Ishikawa (cell line): Measurements from ENCODE around the gene ANKRD16.

Source experiments
- CEBPB ChIP-seq: IDR thresholded peaks from 2 replicates; pipeline ENCODE4 v1.6.1; 2012
- CREB1 ChIP-seq: IDR thresholded peaks from 2 replicates; pipeline ENCODE4 v1.6.1; 2012; ENCODE audit warnings: low read depth
- EGR1 ChIP-seq: IDR thresholded peaks from 2 replicates; pipeline ENCODE4 v1.6.1; 2012
- EP300 ChIP-seq: IDR thresholded peaks from 2 replicates; pipeline ENCODE4 v1.6.1; 2012; ENCODE audit warnings: borderline replicate concordance
- FOXM1 ChIP-seq: IDR thresholded peaks from 2 replicates; pipeline ENCODE4 v1.6.1; 2012; ENCODE audit warnings: low read depth, borderline replicate concordance
- NFIC ChIP-seq: IDR thresholded peaks from 2 replicates; pipeline ENCODE4 v1.6.1; 2012
- RAD21 ChIP-seq: IDR thresholded peaks from 2 replicates; pipeline ENCODE4 v1.6.1; 2012; ENCODE audit warnings: low read depth
- TAF1 ChIP-seq: IDR thresholded peaks from 2 replicates; pipeline ENCODE4 v1.6.1; 2012; ENCODE audit warnings: low read depth, mild to moderate bottlenecking
- TCF12 ChIP-seq: IDR thresholded peaks from 2 replicates; pipeline ENCODE4 v1.6.1; 2012; ENCODE audit warnings: low read depth
- TEAD4 ChIP-seq: IDR thresholded peaks from 2 replicates; pipeline ENCODE4 v1.6.1; 2012
- YY1 ChIP-seq: IDR thresholded peaks from 2 replicates; pipeline ENCODE4 v1.6.1; 2012; ENCODE audit warnings: low read depth
- ZBTB7A ChIP-seq: IDR thresholded peaks from 2 replicates; pipeline ENCODE4 v1.6.1; 2012; ENCODE audit warnings: low read depth
- TF ChIP-seq, protein P1 (sequence below): IDR thresholded peaks from 2 replicates; pipeline ENCODE4 v1.6.1; 2012
- TF ChIP-seq, protein P2 (sequence below): IDR thresholded peaks from 2 replicates; pipeline ENCODE4 v1.6.1; 2012
- TF ChIP-seq, protein P3 (sequence below): IDR thresholded peaks from 2 replicates; pipeline ENCODE4 v1.6.1; 2012; ENCODE audit warnings: low read depth, mild to moderate bottlenecking

The ANKRD16 gene

DNA sequence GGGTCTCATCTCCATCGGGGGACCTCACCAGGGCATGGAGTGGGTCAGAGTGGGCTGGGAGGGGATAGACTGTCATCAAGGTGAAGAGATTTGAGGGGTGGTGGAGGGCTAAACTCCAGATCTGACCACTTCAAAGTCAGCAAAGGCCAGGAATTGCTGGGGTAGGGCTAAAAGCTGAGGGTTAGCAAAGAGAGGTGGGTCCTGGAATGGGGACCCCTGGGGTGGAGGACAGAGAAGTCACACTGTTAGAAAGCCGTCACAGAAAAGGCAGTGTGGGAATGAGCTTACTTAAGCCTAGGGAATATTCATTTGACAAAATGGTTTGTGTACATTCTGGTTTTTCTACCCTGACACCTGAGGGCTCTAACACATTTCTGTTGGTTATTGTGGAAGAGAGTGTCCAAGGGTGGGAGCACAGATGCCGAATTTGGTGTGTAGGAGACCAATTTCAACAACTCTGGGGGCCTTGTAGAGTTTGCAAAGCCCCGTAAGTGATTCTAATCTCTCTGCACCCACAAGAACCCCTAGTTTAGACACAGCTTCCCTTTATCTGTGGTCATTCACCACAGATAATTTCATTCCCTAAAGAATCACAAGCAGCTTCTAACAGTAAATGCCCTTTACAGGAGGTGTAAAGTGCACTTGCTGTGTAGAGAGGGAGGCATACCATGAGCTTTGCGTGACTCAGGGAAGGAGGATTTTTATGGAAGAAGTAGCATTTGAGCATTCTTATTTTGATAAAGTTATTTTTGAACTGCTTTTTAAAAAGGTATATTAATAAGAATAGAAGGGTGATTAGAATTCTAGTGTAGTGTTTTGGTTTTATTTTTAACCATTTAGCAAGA is 6.7 kb upstream of the ANKRD16 start:
- TF ChIP-seq YY1 (no peak), RAD21 (no peak), TEAD4 (no peak), FOXM1 (no peak), TCF12 (no peak)
- TF ChIP-seq, protein P1, sequence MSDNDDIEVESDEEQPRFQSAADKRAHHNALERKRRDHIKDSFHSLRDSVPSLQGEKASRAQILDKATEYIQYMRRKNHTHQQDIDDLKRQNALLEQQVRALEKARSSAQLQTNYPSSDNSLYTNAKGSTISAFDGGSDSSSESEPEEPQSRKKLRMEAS = no peak

DNA sequence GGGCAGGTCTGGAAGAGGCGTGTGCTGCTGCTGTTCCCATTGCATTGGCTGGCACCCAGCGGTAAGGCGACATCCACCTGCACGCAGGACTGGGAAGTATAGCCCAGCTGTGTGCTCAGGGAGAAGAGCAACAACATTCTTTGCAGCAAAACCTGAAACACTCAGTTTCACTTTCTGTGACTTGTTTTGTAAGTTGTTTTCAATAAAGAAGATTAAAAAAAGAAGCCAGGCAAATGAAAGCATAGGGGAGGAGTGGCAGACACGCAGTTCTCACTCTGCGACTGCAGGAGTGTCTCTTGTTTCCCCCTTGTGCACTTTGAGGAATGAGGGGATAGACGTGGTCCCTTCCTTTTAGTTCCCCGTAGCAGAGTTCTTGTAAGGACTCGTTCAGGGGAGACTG is 6.1 kb upstream of the ANKRD16 start:
- TF ChIP-seq TEAD4 (no peak), EGR1 (no peak), CREB1 (no peak)
- TF ChIP-seq, protein P1 = no peak

DNA sequence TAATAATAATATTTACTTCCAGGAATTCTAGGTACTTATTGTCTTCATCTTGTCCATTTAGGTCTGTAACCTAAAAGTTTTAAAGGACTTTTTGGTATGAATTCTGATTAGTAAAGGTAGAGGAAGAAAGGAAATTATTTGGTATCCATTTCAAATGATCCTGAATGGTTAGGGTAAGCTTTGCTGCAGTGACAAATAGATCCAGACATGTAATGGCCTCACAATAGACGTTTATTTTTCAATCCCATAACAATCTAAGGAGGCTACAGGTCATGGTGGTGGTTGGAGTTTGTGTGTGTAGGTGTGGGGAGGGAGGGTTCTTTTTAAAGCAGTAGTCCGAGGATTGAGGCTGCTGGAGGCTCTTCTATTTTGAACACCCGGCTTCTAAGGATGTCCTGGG is 5.7 kb upstream of the ANKRD16 start:
- TF ChIP-seq RAD21 (no peak), ZBTB7A (no peak)
- TF ChIP-seq, protein P2, sequence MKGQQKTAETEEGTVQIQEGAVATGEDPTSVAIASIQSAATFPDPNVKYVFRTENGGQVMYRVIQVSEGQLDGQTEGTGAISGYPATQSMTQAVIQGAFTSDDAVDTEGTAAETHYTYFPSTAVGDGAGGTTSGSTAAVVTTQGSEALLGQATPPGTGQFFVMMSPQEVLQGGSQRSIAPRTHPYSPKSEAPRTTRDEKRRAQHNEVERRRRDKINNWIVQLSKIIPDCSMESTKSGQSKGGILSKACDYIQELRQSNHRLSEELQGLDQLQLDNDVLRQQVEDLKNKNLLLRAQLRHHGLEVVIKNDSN = no peak

DNA sequence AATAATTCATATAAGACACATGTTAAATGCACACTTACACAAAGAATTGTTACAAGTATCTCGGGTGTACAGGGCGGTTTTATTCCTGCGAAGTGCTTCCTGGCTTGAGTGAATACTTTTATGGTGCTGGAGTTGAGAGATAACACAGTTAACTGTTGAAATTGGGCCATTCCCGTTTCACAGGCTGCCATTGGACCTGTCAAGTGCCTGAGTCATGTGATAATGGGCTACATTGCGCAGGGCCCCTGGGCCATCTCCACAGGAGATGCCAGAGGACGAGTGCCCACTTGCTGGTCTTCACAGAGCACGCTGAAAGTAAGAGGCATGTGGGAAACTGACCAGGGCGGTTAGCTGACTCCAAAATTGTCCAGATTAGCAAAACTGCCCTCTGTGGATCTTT is 5.2 kb upstream of the ANKRD16 start:
- TF ChIP-seq, protein P3, sequence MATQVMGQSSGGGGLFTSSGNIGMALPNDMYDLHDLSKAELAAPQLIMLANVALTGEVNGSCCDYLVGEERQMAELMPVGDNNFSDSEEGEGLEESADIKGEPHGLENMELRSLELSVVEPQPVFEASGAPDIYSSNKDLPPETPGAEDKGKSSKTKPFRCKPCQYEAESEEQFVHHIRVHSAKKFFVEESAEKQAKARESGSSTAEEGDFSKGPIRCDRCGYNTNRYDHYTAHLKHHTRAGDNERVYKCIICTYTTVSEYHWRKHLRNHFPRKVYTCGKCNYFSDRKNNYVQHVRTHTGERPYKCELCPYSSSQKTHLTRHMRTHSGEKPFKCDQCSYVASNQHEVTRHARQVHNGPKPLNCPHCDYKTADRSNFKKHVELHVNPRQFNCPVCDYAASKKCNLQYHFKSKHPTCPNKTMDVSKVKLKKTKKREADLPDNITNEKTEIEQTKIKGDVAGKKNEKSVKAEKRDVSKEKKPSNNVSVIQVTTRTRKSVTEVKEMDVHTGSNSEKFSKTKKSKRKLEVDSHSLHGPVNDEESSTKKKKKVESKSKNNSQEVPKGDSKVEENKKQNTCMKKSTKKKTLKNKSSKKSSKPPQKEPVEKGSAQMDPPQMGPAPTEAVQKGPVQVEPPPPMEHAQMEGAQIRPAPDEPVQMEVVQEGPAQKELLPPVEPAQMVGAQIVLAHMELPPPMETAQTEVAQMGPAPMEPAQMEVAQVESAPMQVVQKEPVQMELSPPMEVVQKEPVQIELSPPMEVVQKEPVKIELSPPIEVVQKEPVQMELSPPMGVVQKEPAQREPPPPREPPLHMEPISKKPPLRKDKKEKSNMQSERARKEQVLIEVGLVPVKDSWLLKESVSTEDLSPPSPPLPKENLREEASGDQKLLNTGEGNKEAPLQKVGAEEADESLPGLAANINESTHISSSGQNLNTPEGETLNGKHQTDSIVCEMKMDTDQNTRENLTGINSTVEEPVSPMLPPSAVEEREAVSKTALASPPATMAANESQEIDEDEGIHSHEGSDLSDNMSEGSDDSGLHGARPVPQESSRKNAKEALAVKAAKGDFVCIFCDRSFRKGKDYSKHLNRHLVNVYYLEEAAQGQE = no peak
- TF ChIP-seq EP300 (no peak), YY1 (no peak), TCF12 (no peak), CEBPB (no peak), RAD21 (no peak), NFIC (no peak), CREB1 (no peak), FOXM1 (no peak), TEAD4 (no peak), TAF1 (no peak)
- TF ChIP-seq, protein P2 = no peak

DNA sequence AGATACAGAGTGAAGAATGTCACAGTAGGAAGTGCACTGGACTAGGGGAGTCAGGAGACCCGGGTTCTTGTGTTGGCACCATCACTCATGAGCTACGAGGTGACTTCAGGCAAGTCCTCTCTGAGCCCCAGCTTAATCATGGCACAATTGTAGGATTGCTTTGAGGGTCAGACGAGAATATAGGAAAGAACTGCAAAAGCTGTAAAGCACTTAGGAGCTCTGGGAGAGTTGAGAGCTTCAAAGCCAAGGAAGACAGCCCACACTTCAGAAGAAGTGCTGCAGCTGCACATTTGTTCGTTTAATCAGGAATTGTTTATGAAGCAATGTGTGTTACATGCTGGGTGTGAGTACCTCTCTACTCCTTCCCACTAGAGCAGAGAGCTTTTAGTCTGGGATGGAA is 4.7 kb upstream of the ANKRD16 start:
- TF ChIP-seq EGR1 = no peak
- no peak for TF ChIP-seq RAD21
- no peak for TF ChIP-seq CEBPB
- TF ChIP-seq, protein P2 = no peak
- no peak for TF ChIP-seq YY1
- TF ChIP-seq, protein P1 = no peak
- no peak for TF ChIP-seq TAF1
- no peak for TF ChIP-seq TEAD4
- TF ChIP-seq CREB1 = no peak
- TF ChIP-seq, protein P3 = no peak
- no peak for TF ChIP-seq FOXM1
- no peak for TF ChIP-seq NFIC
- no peak for TF ChIP-seq ZBTB7A
- TF ChIP-seq TCF12 = no peak
- TF ChIP-seq EP300 = no peak

DNA sequence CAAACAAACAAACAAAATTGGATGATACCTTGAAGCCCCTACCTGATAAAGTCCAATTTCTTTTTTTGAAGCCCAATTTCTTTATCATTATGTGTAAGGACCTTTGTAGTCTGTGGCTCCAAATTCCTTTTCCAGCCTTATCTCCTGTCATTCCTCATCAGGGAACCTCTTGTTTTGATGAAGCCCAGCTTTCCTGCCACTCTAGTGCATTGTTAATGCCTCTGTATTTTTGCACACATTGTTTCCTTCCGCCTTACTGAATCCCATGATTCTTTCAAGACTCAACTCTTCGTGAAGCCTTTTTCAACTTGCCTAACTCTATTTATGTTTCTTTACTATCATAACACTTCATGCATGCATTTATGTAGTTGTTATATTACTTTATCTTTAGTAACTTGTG is 3.6 kb upstream of the ANKRD16 start:
- no peak for TF ChIP-seq TEAD4
- no peak for TF ChIP-seq EGR1
- TF ChIP-seq, protein P3 = no peak
- TF ChIP-seq TCF12 = no peak
- no peak for TF ChIP-seq RAD21
- TF ChIP-seq EP300 = no peak
- TF ChIP-seq FOXM1 = no peak
- TF ChIP-seq CREB1 = no peak
- no peak for TF ChIP-seq NFIC
- no peak for TF ChIP-seq ZBTB7A
- TF ChIP-seq, protein P1 = no peak
- TF ChIP-seq YY1 = no peak
- no peak for TF ChIP-seq CEBPB
- TF ChIP-seq TAF1 = no peak
- TF ChIP-seq, protein P2 = no peak
